DMS 273 treated with DMSO at 0.1 percent for 48 hours (cell line): ENCODE measurements around the gene ATP5F1C.
"Not testable (repeated sequence)": the region's sequence is repeated elsewhere in the genome, so short reads cannot be mapped to it uniquely, and the experiment has no call there.

Experiments used
- DNase-seq: peaks from one replicate; lab custom pipeline; 2025; lab: John Stamatoyannopoulos, UW

The ATP5F1C gene

GRCh38 chr10:7794251-7795026 lies 6.5 kb downstream of the ATP5F1C start:
- no peak for DNase-seq

- no peak for DNase-seq
Observed at GRCh38 chr10:7795605-7796004, 7.6 kb downstream of the ATP5F1C start.

- DNase-seq: no peak
Observed at GRCh38 chr10:7797582-7797981, 9.6 kb downstream of the ATP5F1C start.

- no peak for DNase-seq
Observed at GRCh38 chr10:7802606-7803005, 14.6 kb downstream of the ATP5F1C start.

GRCh38 chr10:7804216-7804615 lies 16.2 kb downstream of the ATP5F1C start:
- no peak for DNase-seq

- no peak for DNase-seq
Observed at GRCh38 chr10:7804741-7805140, 16.8 kb downstream of the ATP5F1C start.

- DNase-seq: no peak
Observed at GRCh38 chr10:7808686-7809267, 20.8 kb downstream of the ATP5F1C start.

GRCh38 chr10:7810443-7810842 lies 22.5 kb downstream of the ATP5F1C start:
- DNase-seq: no peak

GRCh38 chr10:7811000-7811399 lies 23.0 kb downstream of the ATP5F1C start:
- DNase-seq: no peak

GRCh38 chr10:7811743-7812142 lies 23.8 kb downstream of the ATP5F1C start:
- not testable (repeated sequence) for DNase-seq

GRCh38 chr10:7813481-7813880 lies 25.5 kb downstream of the ATP5F1C start:
- no peak for DNase-seq

GRCh38 chr10:7817576-7817975 lies 29.6 kb downstream of the ATP5F1C start:
- DNase-seq: no peak

GRCh38 chr10:7817984-7818294 lies 30.0 kb downstream of the ATP5F1C start:
- no peak for DNase-seq

- peak; percentile 15 for DNase-seq
Observed at GRCh38 chr10:7818295-7819120, 30.5 kb downstream of the ATP5F1C start, which contains the start of gene TAF3. TAF3 (plus strand) TSS chr10:7818505; CDS start chr10:7818710, 205 bp downstream.

GRCh38 chr10:7819121-7819460 lies 31.1 kb downstream of the ATP5F1C start:
- peak; percentile 2 for DNase-seq

- DNase-seq: no peak
Observed at GRCh38 chr10:7824251-7824650, 36.3 kb downstream of the ATP5F1C start.

- no peak for DNase-seq
Observed at GRCh38 chr10:7826971-7827370, 39.0 kb downstream of the ATP5F1C start.

- DNase-seq: no peak
Observed at GRCh38 chr10:7829289-7829834, 41.4 kb downstream of the ATP5F1C start.

- no peak for DNase-seq
Observed at GRCh38 chr10:7832060-7832459, 44.1 kb downstream of the ATP5F1C start.

- no peak for DNase-seq
Observed at GRCh38 chr10:7833210-7833609, 45.2 kb downstream of the ATP5F1C start.

- no peak for DNase-seq
Observed at GRCh38 chr10:7834262-7834661, 46.3 kb downstream of the ATP5F1C start.

GRCh38 chr10:7836571-7836970 lies 48.6 kb downstream of the ATP5F1C start:
- no peak for DNase-seq

- DNase-seq: no peak
Observed at GRCh38 chr10:7846591-7846990, 58.6 kb downstream of the ATP5F1C start.
